HFFc6 (cell line): ENCODE results near the gene GTF3C2. TPM values are rescaled to one million over a fixed set of nuclear protein-coding genes. Genes with fewer than 3 reads are reported as not detected.

Experiments used
- DNase-seq: peaks from one replicate; pipeline ENCODE4 v3.0.0-alpha.2; 2018
- H3K27ac Mint-ChIP-seq: 2 replicates; pipeline ENCODE4 v1.8.0; 2020; ENCODE audit warnings: mild to moderate bottlenecking, mixed read lengths
- H3K27me3 Mint-ChIP-seq: 2 replicates; pipeline ENCODE4 v1.8.0; 2021; ENCODE audit warnings: mild to moderate bottlenecking, moderate library complexity, mixed read lengths; ENCODE audit not compliant: insufficient read depth
- H3K36me3 Mint-ChIP-seq: 2 replicates; pipeline ENCODE4 v1.8.0; 2021; ENCODE audit warnings: low read depth, mixed read lengths
- H3K4me1 Mint-ChIP-seq: 2 replicates; pipeline ENCODE4 v1.8.0; 2020; ENCODE audit warnings: low read depth, mixed read lengths
- H3K4me3 Mint-ChIP-seq: 2 replicates; pipeline ENCODE4 v1.8.0; 2020; ENCODE audit warnings: mild to moderate bottlenecking, moderate library complexity, mixed read lengths
- H3K9me3 Mint-ChIP-seq: 2 replicates; pipeline ENCODE4 v1.8.0; 2020; ENCODE audit warnings: mild to moderate bottlenecking, mixed read lengths
- total RNA-seq, 6 experiments: library from RNA; stranded (reverse); fragmentation: NEBNext Ultra II Directional; extraction: Animal tissue kit (Norgen Biotek cat#: 25700); gene quantifications; 2 replicates in 1 of 6; 3 replicates in 5 of 6; pipeline ENCODE4 v1.2.3, GENCODE V29; 2021
- TF ChIP-seq, protein P1 (sequence below): fragments of 200-600 bp; sonication (generic); IDR thresholded peaks from 2 replicates; pipeline ENCODE4 v1.5.0; 2021; ENCODE audit warnings: antibody characterized with exemption, mild to moderate bottlenecking

Gene GTF3C2
- total RNA-seq, 6 experiments from 2014 or later = 42.9 to 53.0 (median 48.4) TPM

- no peak for DNase-seq
- H3K9me3 Mint-ChIP-seq = no peaks in the 10 kb centered on the region
- H3K4me3 Mint-ChIP-seq = no peak overlapping the region
- H3K27ac Mint-ChIP-seq = no peak overlapping the region
- H3K27me3 Mint-ChIP-seq = peaks cover 21% of the 10 kb centered on the region
- no peaks in the 10 kb centered on the region for H3K36me3 Mint-ChIP-seq
- TF ChIP-seq, protein P1, sequence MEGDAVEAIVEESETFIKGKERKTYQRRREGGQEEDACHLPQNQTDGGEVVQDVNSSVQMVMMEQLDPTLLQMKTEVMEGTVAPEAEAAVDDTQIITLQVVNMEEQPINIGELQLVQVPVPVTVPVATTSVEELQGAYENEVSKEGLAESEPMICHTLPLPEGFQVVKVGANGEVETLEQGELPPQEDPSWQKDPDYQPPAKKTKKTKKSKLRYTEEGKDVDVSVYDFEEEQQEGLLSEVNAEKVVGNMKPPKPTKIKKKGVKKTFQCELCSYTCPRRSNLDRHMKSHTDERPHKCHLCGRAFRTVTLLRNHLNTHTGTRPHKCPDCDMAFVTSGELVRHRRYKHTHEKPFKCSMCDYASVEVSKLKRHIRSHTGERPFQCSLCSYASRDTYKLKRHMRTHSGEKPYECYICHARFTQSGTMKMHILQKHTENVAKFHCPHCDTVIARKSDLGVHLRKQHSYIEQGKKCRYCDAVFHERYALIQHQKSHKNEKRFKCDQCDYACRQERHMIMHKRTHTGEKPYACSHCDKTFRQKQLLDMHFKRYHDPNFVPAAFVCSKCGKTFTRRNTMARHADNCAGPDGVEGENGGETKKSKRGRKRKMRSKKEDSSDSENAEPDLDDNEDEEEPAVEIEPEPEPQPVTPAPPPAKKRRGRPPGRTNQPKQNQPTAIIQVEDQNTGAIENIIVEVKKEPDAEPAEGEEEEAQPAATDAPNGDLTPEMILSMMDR = no peak
- H3K4me1 Mint-ChIP-seq = peaks cover 18% of the 10 kb centered on the region
These were observed 59.4 kb downstream of the GTF3C2 start for GRCh38 chr2:27297195-27297594.

DNA sequence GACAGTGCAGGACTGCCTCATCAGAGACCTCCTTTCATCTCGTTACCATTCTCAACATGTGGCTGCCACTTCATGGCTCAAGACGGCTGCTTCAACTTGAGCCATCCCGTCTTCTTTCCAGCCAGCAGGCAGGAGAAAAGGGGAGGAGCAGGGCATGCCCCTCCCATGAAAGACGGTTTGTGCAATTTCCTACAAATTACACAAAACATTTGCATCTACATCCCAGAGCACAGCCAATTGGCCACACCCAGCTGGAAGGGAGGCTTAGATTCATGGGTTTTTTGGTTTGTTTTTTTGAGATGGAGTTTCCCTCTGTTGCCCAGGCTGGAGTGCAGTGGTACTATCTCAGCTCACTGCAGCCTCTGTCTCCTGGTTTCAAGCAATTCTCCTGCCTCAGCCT lies 60.1 kb downstream of the GTF3C2 start:
- no peaks in the 10 kb centered on the region for H3K36me3 Mint-ChIP-seq
- peaks cover 18% of the 10 kb centered on the region for H3K4me1 Mint-ChIP-seq
- H3K4me3 Mint-ChIP-seq = no peak overlapping the region
- H3K27ac Mint-ChIP-seq = no peak overlapping the region
- H3K9me3 Mint-ChIP-seq = no peaks in the 10 kb centered on the region
- no peak for DNase-seq
- TF ChIP-seq, protein P1 = no peak
- H3K27me3 Mint-ChIP-seq = peaks cover 27% of the 10 kb centered on the region

DNA sequence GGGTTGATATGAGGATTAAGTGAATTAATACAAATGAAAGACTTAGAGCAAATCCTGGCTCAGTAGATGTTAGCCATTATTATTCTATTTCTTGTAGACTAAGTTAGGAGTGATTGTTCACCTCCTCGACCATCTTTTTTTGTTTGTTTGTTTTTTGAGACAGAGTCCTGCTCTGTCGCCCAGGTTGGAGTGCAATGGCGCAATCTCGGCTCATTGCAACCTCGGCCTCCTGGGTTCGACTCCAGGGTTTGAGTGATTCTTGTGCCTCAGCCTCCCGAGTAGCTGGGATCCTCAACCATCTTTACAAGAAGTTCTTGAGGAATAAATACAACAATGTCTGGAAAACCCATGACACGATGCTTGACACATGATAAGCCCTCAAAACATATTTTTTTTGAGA lies 61.6 kb downstream of the GTF3C2 start:
- Mint-ChIP-seq H3K4me3 (no peak overlapping the region), H3K36me3 (no peaks in the 10 kb centered on the region), H3K27ac (no peak overlapping the region), H3K9me3 (no peaks in the 10 kb centered on the region), H3K27me3 (peaks cover 28% of the 10 kb centered on the region), H3K4me1 (peaks cover 18% of the 10 kb centered on the region)
- no peak for DNase-seq
- TF ChIP-seq, protein P1 = no peak

- Mint-ChIP-seq H3K4me3 (no peak overlapping the region), H3K27ac (no peak overlapping the region), H3K27me3 (peaks cover 41% of the 10 kb centered on the region), H3K4me1 (peaks cover 26% of the 10 kb centered on the region), H3K9me3 (no peaks in the 10 kb centered on the region), H3K36me3 (no peaks in the 10 kb centered on the region)
- no peak for DNase-seq
- TF ChIP-seq, protein P1 = no peak
These were observed 64.7 kb downstream of the GTF3C2 start for GRCh38 chr2:27291865-27292264.

GRCh38 chr2:27290549-27290948 lies 66.0 kb downstream of the GTF3C2 start:
- H3K4me1 Mint-ChIP-seq = peaks cover 26% of the 10 kb centered on the region
- H3K9me3 Mint-ChIP-seq = no peaks in the 10 kb centered on the region
- no peak overlapping the region for H3K4me3 Mint-ChIP-seq
- no peak overlapping the region for H3K27ac Mint-ChIP-seq
- peaks cover 41% of the 10 kb centered on the region for H3K27me3 Mint-ChIP-seq
- DNase-seq = no peak
- no peaks in the 10 kb centered on the region for H3K36me3 Mint-ChIP-seq
- TF ChIP-seq, protein P1 = no peak

GRCh38 chr2:27288610-27289009 lies 68.0 kb downstream of the GTF3C2 start:
- peaks cover 19% of the 10 kb centered on the region for H3K4me1 Mint-ChIP-seq
- H3K27me3 Mint-ChIP-seq = peaks cover 51% of the 10 kb centered on the region
- DNase-seq = no peak
- H3K4me3 Mint-ChIP-seq = no peak overlapping the region
- no peaks in the 10 kb centered on the region for H3K36me3 Mint-ChIP-seq
- no peak overlapping the region for H3K27ac Mint-ChIP-seq
- TF ChIP-seq, protein P1 = no peak
- H3K9me3 Mint-ChIP-seq = no peaks in the 10 kb centered on the region
